Measurements from ENCODE around the gene SLC9A8. TPM values are rescaled to one million over a fixed set of nuclear protein-coding genes. Genes with fewer than 3 reads are reported as not detected.

Gene SLC9A8
- total and polyA plus RNA-seq, 4 experiments from 2014 or later = 3.4 to 25.6 (median 16.9) TPM

DNA sequence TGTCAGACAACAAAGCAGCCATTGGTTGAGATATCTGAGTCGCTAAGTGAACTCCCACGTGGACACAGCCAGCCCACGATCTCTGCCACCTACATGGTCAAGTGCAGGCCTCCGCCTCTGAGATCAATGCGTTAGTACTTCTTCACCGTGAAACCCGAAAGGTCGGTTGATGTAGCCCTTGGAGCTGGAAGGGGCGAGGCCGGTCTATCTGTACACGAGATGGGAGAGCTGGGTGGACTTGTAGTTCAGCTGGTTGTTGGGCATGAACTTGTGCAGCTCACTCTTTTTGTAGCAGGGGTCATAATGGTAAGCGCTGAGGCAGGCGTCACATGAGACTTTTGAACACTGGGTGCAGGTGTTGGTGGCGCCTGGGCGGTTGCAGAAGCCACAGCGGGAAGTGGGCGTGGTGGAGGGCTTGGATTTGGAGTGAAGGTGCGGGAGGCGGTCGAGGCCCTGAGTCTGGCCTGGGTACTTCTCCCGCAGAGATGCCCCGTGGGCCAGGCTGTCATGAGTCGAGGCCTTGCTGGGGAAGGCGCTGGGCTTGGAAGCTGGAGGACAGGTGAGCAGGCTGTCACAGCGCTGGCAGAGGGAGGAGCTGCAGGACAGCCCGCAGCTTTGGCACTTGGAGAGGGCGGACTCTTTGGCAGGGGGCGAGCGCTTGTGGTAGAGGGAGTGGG lies 92.9 kb downstream of the SLC9A8 start:
- Histone ChIP-seq H3K27me3 (ENCODE audit: insufficient read depth, low read length) (no peaks in the 10 kb centered on the region), H3K4me3 (ENCODE audit: low read length in 2 of 2) (no peak overlapping the region), H3K4me1 (ENCODE audit: insufficient read depth, low read length) (no peaks in the 10 kb centered on the region), H3K27ac (ENCODE audit: low read depth, low read length) (no peak overlapping the region), H3K36me3 (ENCODE audit: insufficient read depth, low read length) (peaks cover 38% of the 10 kb centered on the region), H3K9me3 (ENCODE audit: control insufficient read depth in 1 of 2, low read length in 2 of 2) (no peaks in the 10 kb centered on the region)
- H3K4me3 Mint-ChIP-seq = no peak overlapping the region
- H3K27me3 Mint-ChIP-seq = no peaks in the 10 kb centered on the region
- H3K36me3 Mint-ChIP-seq = peaks cover 38 to 61% of the 10 kb centered on the region in 2 donors
- H3K27ac Mint-ChIP-seq = peak overlapping the region in 5 of 7 donors; percentile 3 to 87 (median 39)
- H3K4me1 Mint-ChIP-seq = peaks cover 0 to 6% (median 1%) of the 10 kb centered on the region in 4 donors
- H3K9me3 Mint-ChIP-seq = no peaks in the 10 kb centered on the region
- POLR2A ChIA-PET (ENCODE audit: partially characterized antibody) = no interaction called here
- CTCF ChIA-PET (ENCODE audit: partially characterized antibody) = no interaction called here
- intact Hi-C loops (cut with micrococcal nuclease) = no loop called here
- DNase-seq = no peak

DNA sequence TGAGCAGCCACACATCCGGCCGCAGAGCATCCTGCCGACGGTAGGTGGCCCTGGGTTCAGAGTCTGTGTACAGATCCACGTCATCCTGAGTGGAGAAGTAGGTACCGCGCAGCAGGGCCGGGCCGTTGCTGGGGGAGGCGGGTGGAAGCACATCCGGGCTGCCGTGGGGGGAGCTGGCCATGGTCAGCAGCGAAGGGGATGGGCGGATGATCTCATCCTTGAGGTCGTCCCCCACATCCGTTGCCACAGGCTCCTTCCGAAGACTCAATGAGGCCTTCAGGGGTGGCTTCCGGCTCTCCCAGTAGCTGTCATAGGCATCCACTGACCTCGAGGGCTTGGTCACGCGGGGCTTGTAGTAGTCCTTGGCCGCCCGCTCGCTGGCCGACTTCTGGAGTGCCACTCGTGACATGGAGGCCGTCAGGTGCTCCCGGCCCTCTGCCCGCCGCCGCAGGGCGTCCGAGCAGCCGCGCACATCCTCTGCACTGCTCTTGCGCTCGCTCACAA lies 93.5 kb downstream of the SLC9A8 start:
- ChIA-PET POLR2A (ENCODE audit: partially characterized antibody) (no interaction called here), CTCF (ENCODE audit: partially characterized antibody) (no interaction called here)
- no peak overlapping the region for H3K4me3 Mint-ChIP-seq

DNA sequence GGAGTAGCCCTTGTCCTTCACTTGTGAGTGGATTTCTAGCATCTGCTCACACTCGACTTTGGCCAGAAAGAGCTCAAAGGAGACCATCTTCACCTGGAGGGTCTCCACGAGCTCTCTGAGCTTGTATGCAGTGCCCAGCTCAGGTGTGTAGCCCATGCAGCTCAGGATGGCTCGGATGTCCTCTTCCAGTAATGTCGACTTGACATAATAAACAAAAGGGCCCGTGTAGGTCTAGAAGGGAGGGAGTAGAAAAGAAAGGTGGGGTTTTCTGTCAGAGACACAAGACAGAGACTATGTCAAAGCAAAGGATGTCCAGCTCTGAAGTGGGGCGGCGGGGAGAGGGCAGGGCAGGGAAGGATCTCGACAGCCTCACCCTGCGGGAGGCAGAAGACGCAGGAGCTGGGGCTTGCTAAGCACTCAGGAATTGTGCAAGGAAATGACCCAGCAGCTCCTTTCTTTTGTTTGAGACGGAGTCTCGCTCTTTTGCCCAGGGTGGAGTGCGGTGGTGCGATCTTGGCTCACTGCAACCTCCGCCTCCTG lies 94.1 kb downstream of the SLC9A8 start:
- no peak overlapping the region for H3K27ac Mint-ChIP-seq
- peaks cover 38 to 59% of the 10 kb centered on the region in 2 donors for H3K36me3 Mint-ChIP-seq
- CTCF ChIA-PET (ENCODE audit: partially characterized antibody) = interaction anchor here (1.4 kb wide), 1 partner anchor 20 kb away, joined by 3 read pairs; no protein-coding TSS in a partner anchor
- H3K9me3 Mint-ChIP-seq = no peaks in the 10 kb centered on the region
- peaks cover 0 to 12% (median 2%) of the 10 kb centered on the region in 4 donors for H3K4me1 Mint-ChIP-seq
- no peaks in the 10 kb centered on the region for H3K27me3 Mint-ChIP-seq
- Histone ChIP-seq H3K4me3 (ENCODE audit: low read length in 2 of 2) (no peak overlapping the region), H3K27me3 (ENCODE audit: insufficient read depth, low read length) (no peaks in the 10 kb centered on the region), H3K36me3 (ENCODE audit: insufficient read depth, low read length) (peaks cover 38% of the 10 kb centered on the region), H3K4me1 (ENCODE audit: insufficient read depth, low read length) (no peaks in the 10 kb centered on the region), H3K27ac (ENCODE audit: low read depth, low read length) (no peak overlapping the region), H3K9me3 (ENCODE audit: control insufficient read depth in 1 of 2, low read length in 2 of 2) (no peaks in the 10 kb centered on the region)
- POLR2A ChIA-PET (ENCODE audit: partially characterized antibody) = interaction anchor here (1.2 kb wide), 1 partner anchor 9 kb away, joined by 3 read pairs; no protein-coding TSS in a partner anchor
- intact Hi-C loops (cut with micrococcal nuclease) = no loop called here
- H3K4me3 Mint-ChIP-seq = no peak overlapping the region
- no peak for DNase-seq

More for the DNA sequence above, 93.5 kb downstream of the SLC9A8 start:
- DNase-seq = no peak
- H3K27me3 ChIP-seq (ENCODE audit: insufficient read depth, low read length) = no peaks in the 10 kb centered on the region
- H3K4me3 ChIP-seq (ENCODE audit: low read length in 2 of 2) = no peak overlapping the region
- no peak overlapping the region for H3K27ac ChIP-seq (ENCODE audit: low read depth, low read length)
- Mint-ChIP-seq H3K27ac (no peak overlapping the region), H3K4me1 (peaks cover 0 to 11% (median 2%) of the 10 kb centered on the region in 4 donors), H3K36me3 (peaks cover 38 to 59% of the 10 kb centered on the region in 2 donors), H3K27me3 (no peaks in the 10 kb centered on the region), H3K9me3 (no peaks in the 10 kb centered on the region)
- H3K4me1 ChIP-seq (ENCODE audit: insufficient read depth, low read length) = no peaks in the 10 kb centered on the region
- no peaks in the 10 kb centered on the region for H3K9me3 ChIP-seq (ENCODE audit: control insufficient read depth in 1 of 2, low read length in 2 of 2)
- peaks cover 38% of the 10 kb centered on the region for H3K36me3 ChIP-seq (ENCODE audit: insufficient read depth, low read length)
- intact Hi-C loops (cut with micrococcal nuclease) = no loop called here

DNA sequence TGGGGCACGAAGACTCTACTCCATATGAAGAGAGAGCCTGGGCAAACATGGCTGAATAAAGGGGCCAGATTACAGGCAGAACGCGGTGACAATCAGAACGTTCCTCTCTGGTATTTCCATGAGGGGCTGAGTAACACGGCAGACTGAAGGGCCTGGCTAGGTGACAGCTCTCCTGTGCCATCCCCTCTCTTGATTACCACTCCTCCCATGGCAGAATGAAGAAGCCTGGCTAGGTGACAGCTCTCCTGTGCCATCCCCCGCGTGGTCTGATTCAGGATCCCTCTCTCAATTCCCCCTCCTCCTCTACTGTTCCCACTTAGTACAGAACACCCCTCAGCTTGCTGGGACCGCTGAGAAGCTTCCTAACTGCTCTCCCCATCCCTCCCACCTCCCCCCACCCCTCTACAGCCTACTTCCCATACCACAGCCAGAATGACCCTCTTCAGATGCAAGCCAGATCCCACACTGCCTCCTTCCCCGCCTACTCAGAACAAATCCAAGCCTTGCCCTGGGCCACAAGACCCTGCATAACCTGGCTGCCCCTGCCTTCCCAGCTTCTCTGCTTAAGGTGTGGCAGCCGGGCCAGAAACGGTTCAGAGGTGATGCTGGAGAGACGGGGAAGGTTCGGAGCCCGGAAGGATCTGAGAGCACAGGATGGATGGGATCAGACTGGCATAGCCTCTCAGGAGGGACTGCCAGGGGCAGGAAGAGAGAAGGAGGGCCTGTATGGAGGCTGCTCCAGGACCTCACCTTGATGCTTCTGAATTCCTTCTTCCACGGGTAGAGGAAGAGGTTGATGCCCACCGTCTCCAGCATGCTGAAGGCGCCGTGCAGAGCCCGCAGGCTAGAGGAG lies 95.0 kb downstream of the SLC9A8 start:
- H3K4me1 Mint-ChIP-seq = peaks cover 4 to 16% (median 5%) of the 10 kb centered on the region in 4 donors
- Histone ChIP-seq H3K27ac (ENCODE audit: low read depth, low read length) (no peak overlapping the region), H3K4me3 (ENCODE audit: low read length in 2 of 2) (no peak overlapping the region), H3K9me3 (ENCODE audit: control insufficient read depth in 1 of 2, low read length in 2 of 2) (no peaks in the 10 kb centered on the region), H3K4me1 (ENCODE audit: insufficient read depth, low read length) (no peaks in the 10 kb centered on the region), H3K36me3 (ENCODE audit: insufficient read depth, low read length) (peaks cover 38% of the 10 kb centered on the region), H3K27me3 (ENCODE audit: insufficient read depth, low read length) (no peaks in the 10 kb centered on the region)
- no peaks in the 10 kb centered on the region for H3K9me3 Mint-ChIP-seq
- no peaks in the 10 kb centered on the region for H3K27me3 Mint-ChIP-seq
- no peak for DNase-seq
- peak overlapping the region in 2 of 7 donors; percentile 25 to 59 for H3K27ac Mint-ChIP-seq
- H3K4me3 Mint-ChIP-seq = no peak overlapping the region
- POLR2A ChIA-PET (ENCODE audit: partially characterized antibody) = interaction anchor here (1.2 kb wide), 1 partner anchor 9 kb away, joined by 3 read pairs; no protein-coding TSS in a partner anchor
- peaks cover 34 to 59% of the 10 kb centered on the region in 2 donors for H3K36me3 Mint-ChIP-seq
- intact Hi-C loops (cut with micrococcal nuclease) = no loop called here
- CTCF ChIA-PET (ENCODE audit: partially characterized antibody) = interaction anchor here (1.4 kb wide), 1 partner anchor 21 kb away, joined by 3 read pairs; no protein-coding TSS in a partner anchor

DNA sequence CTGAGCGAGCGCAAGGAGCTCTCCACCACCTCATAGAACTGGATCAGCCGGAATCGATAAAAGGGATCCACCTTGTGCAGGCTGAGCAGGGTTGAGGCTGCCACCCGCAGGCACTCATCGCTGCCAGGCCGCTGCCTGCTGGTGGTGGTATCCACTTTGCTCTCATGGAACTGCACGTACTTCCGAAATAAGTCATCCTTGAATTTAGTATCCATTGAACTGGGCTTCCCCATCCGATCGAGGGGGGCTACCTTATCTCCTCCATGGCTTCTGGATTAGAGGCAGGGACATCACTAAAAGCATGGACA lies 95.6 kb downstream of the SLC9A8 start:
- peak overlapping the region in 1 of 8 donors; percentile 15 for H3K4me3 Mint-ChIP-seq
- Histone ChIP-seq H3K27me3 (ENCODE audit: insufficient read depth, low read length) (no peaks in the 10 kb centered on the region), H3K4me1 (ENCODE audit: insufficient read depth, low read length) (no peaks in the 10 kb centered on the region), H3K27ac (ENCODE audit: low read depth, low read length) (no peak overlapping the region), H3K9me3 (ENCODE audit: control insufficient read depth in 1 of 2, low read length in 2 of 2) (no peaks in the 10 kb centered on the region), H3K36me3 (ENCODE audit: insufficient read depth, low read length) (peaks cover 38% of the 10 kb centered on the region), H3K4me3 (ENCODE audit: low read length in 2 of 2) (no peak overlapping the region)
- peaks cover 5 to 19% (median 8%) of the 10 kb centered on the region in 4 donors for H3K4me1 Mint-ChIP-seq
- peaks cover 32 to 56% of the 10 kb centered on the region in 2 donors for H3K36me3 Mint-ChIP-seq
- H3K27me3 Mint-ChIP-seq = no peaks in the 10 kb centered on the region
- H3K9me3 Mint-ChIP-seq = no peaks in the 10 kb centered on the region
- POLR2A ChIA-PET (ENCODE audit: partially characterized antibody) = no interaction called here
- intact Hi-C loops (cut with micrococcal nuclease) = no loop called here
- CTCF ChIA-PET (ENCODE audit: partially characterized antibody) = no interaction called here
- DNase-seq = no peak
- no peak overlapping the region for H3K27ac Mint-ChIP-seq

DNA sequence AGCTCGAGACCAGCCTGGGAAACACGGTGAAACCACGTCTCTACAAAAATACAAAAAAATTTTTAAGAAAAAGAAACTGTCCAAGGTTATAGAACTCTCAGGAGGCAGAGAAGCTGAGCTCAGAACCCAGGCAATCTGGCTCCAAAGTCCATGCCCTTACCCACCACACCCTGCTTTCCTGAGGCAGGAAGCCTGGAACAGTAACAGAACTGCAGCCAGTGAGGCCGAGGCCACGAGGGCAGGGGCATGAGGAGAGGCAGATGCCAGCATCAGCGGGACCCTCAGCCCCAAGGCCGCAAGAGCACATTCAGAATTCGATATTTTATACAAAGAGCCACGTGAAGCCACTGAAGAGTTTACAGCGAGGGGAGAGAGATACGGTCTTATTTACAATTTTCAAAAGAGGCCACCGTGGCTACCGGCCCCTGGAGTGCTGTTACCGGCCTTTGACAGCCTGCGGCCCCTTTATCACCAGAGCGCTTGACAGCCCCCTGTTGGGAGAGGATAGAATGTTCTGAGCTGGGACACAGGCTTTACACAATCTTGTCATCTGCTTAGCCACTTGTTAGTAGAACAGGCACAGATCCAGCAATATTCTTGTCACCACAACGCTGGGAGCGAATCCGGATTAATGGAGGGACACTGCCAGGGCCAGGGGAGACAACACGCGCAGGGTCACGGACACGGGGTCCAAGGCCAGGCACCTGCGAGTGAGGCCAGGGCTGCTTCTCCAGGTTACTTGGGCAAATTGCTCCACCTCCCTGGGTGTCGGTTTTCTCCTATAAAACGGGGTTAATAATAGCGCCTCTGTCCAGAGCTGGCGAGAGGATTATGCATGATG lies 97.1 kb downstream of the SLC9A8 start:
- Histone ChIP-seq H3K4me3 (ENCODE audit: low read length in 2 of 2) (no peak overlapping the region), H3K27me3 (ENCODE audit: insufficient read depth, low read length) (no peaks in the 10 kb centered on the region), H3K9me3 (ENCODE audit: control insufficient read depth in 1 of 2, low read length in 2 of 2) (no peaks in the 10 kb centered on the region), H3K4me1 (ENCODE audit: insufficient read depth, low read length) (peaks cover 13% of the 10 kb centered on the region), H3K27ac (ENCODE audit: low read depth, low read length) (no peak overlapping the region), H3K36me3 (ENCODE audit: insufficient read depth, low read length) (peaks cover 38% of the 10 kb centered on the region)
- Mint-ChIP-seq H3K27ac (peak overlapping the region in 4 of 7 donors; percentile 19 to 58 (median 44)), H3K36me3 (peaks cover 23 to 45% of the 10 kb centered on the region in 2 donors), H3K4me3 (no peak overlapping the region), H3K9me3 (no peaks in the 10 kb centered on the region), H3K4me1 (peaks cover 11 to 34% (median 21%) of the 10 kb centered on the region in 4 donors), H3K27me3 (no peaks in the 10 kb centered on the region)
- ChIA-PET CTCF (ENCODE audit: partially characterized antibody) (no interaction called here), POLR2A (ENCODE audit: partially characterized antibody) (interaction anchor here (0.5 kb wide), 1 partner anchor 801 kb away, joined by 3 read pairs; no protein-coding TSS in a partner anchor)
- intact Hi-C loops (cut with micrococcal nuclease) = loop anchor here (10.0 kb wide), 1 partner anchor 195 kb away; the partner anchor contains the start of gene B4GALT5
- DNase-seq = no peak
